Activated gamma-delta T cell treated with Interleukin-2 at 50 U/mL for 16 hours (primary cell): Measurements from ENCODE around the gene ROM1.
"Not testable (repeated sequence)": the region's sequence is repeated elsewhere in the genome, so short reads cannot be mapped to it uniquely, and the experiment has no call there.

Experiments
- DNase-seq: peaks from one replicate; pipeline ENCODE4 v3.0.0-alpha.2; 2020

The ROM1 gene

DNA sequence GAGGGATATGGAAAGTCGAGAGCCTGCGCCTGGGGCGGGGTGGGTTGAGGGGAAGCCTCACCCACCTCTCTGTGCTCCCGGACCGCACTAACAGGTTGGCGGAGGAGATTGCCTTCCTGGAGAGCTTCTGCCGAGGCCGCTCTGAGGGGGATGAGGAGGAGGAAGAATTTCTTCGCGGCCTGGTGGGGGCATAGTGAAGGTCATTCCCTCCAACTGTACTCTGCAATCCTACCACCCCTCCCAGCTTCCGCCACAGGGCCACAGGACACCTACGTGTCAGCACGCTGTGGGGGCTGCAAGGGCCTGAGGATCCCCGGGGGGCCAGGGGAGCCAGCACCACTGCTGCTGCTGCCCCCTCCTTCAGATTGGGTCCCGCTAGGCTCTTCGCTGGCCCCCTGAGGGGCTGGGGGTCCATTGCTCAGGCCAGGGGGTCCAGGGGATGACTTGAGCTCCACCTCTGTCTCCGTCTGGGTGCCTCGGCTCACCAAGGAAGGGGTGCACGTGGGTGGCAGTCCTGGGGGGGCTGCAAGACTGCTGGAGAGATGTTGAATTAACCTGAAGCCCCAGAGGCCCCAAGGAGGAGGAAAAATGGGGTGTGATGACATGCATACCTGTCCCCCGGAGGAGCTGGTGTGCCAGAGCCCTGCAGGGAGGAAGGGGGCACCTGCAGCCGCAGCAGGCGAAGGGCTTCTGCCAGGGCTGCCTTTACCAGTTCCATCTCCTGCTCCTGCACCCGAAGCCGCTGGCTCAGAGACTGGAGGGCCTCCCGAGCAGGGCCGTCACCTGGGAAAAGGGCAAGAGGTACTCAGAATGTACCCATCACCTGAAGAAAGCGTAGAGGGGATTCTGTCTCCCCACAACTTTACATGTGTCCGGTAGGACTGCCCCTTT is 2.0 kb upstream of the ROM1 start:
- DNase-seq: no peak

DNA sequence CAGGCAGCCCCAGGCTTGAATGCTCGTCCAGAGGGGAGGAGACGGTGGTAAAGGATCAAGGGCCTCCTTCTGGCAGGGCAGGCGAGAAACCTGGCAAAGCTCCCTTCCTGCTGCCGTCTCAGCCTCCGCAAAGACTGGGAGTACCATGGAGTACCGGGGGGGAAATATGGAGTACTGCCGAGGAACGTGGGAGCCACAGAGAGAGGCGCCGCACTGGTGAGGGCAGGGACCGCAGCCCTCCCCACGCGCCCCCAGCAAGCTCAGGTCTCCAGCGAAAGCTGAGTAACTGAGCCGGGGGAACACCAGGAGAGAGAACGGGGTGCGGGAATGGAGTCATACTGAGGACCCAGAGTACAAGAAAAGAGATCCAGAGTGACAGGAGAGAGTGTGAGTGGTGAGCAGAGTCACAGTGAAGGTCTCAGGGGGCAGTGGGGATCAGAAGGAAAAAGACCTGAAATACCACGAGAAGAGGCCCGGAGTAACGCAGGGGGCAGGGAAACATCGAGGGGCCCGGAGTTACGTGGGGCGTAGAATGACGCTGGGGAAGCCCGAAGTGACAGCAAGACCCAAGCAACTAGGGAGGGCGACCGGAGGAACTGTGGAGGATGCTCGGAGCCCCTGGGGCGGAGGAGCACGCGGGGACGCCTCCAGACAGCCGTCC is 1.2 kb upstream of the ROM1 start:
- DNase-seq: no peak

DNA sequence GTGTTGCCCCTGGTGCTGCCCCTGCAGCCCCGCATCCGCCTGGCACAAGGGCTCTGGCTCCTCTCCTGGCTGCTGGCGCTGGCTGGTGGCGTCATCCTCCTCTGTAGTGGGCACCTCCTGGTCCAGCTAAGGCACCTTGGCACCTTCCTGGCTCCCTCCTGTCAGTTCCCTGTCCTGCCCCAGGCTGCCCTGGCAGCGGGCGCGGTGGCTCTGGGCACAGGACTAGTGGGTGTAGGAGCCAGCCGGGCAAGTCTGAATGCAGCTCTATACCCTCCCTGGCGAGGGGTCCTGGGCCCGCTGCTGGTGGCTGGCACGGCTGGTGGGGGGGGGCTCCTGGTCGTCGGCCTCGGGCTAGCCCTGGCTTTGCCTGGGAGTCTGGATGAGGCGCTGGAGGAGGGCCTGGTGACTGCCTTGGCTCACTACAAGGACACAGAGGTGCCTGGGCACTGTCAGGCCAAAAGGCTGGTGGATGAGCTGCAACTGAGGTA is 278 bp downstream of the ROM1 start:
- DNase-seq: no peak

DNA sequence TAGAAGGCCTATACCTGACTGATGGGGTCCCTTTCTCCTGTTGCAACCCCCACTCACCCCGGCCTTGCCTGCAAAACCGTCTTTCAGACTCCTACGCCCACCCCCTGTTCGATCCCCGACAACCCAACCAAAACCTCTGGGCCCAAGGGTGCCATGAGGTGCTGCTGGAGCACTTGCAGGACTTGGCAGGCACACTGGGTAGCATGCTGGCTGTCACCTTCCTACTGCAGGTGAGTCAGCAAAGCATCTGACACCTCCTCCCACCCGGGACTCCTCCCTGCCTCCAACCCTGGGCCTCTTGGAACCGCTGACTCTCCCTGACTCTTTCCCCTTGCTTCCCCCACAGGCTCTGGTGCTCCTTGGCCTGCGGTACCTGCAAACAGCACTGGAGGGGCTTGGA is 1.2 kb downstream of the ROM1 start:
- no peak for DNase-seq

DNA sequence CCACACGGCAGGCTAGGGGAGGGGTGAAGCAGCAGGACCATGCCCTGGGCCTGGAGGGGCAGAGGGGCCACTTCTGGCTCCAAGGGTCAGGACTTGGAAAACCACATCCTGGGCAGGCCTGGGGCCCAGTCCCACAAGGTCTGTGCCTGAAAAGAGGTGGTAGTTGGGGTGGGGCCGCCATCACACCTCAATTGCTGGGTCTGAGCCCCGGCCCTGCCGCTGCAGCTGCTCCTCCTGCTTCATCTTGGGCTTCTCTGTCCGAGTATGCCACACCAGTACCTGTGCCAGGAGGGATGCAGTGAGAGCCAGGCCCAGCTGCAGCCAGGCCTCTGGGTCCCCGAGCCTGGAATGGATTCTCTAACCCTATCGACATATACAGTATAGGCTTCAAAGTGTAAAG is 2.5 kb downstream of the ROM1 start:
- no peak for DNase-seq

DNA sequence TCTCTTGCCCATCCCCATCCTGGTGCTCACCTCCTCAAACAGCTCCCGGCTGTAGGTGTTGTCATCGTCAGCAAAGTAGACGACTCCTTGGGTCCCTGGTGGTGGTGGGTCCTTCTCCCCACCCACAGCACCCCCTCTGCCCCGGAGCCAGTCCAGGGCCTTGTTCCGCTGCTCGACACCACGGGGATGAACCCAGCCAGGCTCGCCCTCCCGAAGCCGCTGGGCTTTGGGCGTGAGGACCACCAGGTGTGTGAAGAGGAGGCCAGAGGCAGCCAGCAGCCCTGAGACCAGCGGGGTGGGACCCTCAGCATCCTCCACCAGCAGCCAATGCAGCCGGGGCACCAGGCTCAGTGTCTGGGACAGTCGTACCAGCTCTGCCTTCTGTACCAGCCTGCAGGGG is 3.9 kb downstream of the ROM1 start:
- DNase-seq: not testable (repeated sequence)

DNA sequence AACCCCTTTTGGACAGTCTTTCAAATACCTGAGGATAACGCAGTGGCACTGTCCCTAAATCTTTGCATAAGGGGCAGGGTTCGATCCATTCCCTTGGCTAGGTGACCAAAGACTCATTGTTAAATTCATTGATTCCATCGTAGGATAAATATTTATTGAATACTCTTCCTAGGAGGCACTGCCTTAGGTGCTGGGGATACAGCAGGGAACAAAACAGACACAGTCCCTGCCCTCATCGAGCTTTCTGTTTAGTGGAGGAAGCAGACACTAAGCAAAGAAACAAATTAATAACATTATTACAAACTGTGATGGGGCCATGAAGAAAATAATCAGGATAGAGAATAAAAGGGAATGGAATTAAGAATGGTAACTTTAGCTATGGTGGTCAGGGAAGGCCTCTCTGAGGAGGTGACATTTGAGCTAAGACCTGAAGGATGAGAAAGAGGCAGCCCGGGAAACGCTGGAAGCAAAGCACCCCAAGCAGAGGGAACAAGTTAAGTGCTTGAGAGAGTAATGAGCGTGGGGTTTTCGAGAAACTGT is 8.0 kb downstream of the ROM1 start:
- no peak for DNase-seq

DNA sequence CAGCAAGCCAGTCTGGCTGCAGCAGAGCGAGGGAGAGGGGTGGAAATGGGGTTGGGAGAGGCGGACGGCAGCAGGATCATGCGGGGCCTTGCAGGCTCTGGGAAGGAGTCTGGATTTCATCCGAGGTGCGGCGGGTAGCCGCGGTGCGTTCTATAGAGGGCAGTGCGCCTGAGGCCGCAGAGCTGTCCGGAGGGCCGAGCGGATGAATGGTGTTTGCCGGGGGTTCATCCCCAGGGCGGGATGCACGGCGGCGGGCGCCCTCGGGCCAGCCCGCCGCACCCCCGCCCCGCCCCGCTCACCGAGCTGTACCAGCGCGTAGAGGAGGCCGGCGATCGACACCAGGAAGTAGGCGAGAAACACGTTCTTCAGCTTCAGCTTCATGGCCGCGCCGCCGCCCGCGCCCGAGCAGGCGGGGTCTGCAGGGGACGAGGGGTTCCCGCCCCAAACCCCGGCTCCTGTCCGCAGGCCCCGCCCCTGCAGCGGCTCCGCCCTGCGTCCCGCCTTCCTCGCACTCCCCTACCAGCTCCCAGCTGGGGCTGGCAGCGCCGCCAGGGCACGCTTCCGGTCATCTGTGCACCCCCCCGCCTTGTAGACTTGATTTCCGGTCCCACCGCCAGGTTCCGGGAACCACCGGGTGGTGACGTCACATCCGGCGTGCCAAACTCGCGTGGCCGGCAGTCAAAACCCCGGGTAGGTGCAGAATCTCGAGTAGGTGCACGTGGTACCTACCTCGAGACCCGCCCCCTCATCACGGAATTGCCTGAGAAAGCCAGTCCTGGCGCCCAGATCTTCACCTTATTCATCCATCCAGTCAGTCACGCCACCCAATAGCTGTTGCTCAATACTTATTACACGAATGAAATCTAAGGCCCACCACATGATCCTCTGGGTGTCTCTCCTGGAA is 8.8 kb downstream of the ROM1 start, which contains the start of gene B3GAT3:
B3GAT3 (minus strand) TSS at position 420 of the 904 bp plus-strand sequence; CDS start at position 381, 39 bp downstream.
- DNase-seq: peak; percentile 95

DNA sequence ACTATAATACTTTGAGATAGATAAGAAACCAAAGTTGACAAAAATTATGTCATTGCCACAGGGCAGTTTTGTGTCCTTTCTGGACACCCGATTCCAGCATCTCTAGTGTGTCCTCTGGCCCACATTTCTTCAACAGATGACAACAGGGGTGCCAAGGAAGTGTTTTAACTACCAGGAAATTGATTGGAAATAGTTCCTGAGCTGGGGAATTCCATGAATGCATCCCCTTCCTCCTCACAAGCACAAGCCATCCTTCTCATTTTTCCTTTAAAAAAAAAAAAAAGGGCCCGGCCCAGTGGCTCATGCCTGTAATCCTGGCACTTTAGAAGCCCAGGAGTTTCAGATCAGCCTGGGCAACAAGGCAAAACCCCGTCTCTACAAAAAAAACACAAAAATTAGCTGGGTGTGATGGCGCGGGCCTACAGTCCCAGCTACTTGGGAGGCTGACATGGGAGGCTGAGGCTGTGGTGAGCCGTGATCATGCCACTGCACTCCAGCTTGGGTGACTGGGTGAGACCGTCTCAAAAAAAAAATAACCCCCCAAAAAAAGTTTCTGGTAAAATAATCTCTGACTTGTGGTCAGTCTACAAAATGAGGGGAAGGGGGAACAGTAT is 9.5 kb downstream of the ROM1 start:
- no peak for DNase-seq

DNA sequence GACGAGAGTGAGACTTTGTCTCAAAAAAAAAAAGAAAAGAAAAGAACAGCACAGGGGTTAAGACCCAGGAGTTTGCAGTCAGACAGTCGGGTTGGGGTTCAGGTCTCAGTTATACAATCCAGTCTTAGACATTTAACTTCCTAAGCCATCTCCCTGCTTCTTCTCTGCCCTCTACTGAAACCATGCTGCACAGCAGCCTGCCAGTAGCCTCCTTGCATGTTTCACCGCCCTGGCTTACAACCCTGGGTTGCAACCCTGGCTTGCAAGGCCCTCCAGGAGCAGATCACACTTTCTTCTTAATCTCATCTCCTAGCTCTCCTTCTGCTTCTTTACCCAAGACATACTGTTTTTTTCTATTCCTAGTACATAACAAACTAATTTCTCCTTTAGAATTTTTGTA is 14.7 kb downstream of the ROM1 start:
- no peak for DNase-seq

DNA sequence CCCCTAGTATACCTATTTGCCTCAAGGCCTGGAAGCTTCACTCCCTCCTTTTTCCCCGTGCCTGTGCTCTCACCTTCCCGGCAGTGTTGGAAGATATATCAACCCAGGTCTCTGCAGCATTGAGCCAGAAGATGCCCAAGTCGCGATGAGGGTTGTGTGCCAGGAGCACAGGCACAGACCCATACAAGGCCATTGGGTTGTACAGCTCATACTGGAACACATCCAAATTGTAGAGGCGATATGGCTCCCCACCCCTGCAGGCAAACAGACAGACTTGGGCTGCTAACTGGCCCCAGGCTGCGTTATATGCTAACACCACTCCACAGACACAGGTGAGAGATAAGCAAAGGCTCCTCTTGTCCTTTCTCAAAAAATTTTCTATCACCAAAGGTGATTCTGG is 19.4 kb downstream of the ROM1 start:
- DNase-seq: no peak

DNA sequence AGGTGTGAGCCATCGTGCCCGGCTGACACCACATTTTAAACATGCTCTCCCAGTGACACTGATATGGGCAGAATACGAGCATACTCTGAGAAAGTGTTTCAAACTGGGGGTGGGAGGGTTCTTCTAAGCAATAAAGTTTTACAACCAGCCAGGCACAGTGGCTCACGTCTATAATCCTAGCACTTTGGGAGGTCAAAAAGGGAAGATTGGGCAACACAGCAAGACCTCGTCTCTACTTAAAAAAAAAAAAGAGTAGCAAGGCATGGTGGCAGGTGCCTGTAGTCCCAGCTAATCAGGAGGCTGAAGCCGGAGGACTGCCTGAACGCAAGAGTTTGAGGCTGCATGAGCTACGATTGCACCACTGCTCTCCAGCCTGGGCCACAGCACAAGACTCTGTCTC is 31.2 kb downstream of the ROM1 start:
- DNase-seq: no peak

DNA sequence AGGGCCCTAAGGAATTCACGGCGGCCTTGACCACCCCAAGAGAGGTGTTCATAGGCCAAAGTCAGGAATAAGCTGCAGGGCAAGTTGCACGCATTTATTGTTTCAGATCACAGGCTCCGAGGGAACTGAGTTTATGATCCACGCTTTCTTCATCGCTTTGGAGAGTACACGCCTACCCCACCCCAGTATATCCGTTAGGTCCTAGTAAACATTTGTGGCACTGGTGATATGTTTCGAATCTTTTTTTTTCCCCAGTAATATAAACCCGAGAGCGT is 32.6 kb downstream of the ROM1 start:
- DNase-seq: no peak

DNA sequence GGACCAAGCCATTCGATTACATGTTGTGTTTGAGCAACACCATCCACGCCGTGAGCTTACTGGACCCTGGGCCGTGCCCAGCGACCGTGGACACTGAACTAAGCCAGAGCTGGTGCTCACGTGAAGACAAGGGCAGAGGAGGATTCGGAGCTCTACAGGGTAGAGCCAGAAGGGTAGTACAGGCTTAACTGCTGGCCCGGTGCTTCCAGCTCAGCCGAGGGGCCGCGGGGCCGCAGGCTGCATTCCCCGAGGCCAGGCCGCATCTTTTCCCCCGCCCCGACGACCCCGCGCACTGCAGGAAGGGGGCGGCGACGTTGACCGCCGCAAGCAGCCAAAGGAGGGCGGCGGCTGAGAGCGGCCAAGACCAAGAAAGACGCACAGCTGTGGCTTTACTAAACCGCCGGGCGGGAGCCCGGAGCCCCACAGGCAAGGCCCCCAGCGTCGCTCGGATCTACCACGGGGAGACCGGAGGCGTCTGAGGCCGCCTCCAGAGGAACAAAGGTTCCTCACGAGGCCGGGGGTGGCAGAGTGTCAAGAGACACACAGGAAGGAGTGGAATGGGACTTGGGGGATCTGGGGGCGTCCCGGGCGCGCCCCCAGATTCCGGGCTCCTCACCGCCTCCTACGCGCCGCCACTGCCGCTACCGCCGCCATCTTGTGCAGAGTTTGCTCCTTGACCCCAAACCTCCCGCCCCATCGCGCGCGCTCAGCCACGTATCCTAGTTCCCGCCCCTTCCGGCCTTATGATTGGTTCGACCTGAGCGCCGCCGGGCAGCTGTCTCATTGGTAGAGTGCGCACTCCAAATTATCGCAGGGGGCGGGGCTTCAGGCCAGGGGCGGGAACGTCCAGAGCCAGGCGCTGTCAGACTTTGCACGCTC is 33.1 kb downstream of the ROM1 start, which contains the start of gene GANAB:
GANAB (minus strand) TSS at position 668 of the 879 bp plus-strand sequence; CDS start at position 654, 14 bp downstream.
- peak; percentile 99 for DNase-seq

DNA sequence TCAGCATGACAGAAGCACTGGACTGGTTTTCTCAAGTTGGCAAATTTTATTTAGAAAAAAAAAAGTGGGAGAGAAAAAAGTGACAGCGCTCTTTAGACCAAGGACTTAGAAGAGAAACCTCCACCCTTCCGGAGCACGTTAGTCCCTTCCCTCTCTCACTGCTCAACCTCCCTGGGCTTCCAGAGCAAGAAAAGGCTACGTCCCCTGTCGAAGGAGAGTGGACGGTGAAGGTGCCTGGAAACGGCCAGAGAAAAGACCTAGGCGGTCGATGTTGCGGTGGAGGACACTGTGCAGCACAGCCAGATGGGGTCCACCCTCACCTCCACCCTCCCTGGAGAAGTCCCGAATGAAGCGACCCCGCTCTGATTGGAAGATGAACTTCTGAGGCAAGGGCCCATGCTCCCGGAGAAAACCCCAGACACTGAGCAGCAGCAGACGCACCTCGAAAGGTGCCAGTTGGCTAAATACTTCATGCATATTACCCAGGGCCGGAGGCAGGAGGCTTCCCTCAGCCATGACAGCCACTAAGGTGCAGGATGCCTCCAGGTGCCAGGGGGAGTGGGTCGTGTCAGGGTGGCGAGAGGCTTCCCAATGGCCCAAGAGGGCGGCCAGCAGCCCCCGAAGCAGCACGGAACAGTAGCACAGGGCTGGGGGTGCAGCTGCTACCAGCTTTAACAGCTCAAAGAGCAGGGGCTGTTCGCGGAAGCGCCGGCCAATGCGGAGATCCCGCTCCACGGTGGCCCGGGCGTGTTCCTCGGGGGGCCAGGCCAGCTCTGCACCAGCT is 34.0 kb downstream of the ROM1 start:
- DNase-seq: no peak

DNA sequence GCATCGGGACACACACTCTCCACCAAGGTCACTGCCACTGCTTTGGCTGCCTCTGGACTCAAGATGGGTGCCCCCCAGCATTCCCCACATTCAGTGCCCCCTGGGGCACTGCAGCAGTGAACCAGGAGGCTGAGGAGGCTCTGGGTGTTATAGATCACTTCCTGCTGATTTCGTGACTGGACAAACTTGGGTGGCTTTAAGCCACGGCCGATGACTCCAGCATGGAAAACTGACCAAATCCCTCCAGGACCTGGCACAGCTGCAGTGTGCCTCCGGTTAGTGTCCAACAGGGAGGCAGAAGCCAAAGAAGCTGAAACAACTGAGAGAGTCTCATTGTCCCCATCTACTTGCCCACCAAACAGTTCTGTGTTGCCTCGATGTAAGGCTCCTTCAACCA is 34.5 kb downstream of the ROM1 start:
- DNase-seq: no peak

DNA sequence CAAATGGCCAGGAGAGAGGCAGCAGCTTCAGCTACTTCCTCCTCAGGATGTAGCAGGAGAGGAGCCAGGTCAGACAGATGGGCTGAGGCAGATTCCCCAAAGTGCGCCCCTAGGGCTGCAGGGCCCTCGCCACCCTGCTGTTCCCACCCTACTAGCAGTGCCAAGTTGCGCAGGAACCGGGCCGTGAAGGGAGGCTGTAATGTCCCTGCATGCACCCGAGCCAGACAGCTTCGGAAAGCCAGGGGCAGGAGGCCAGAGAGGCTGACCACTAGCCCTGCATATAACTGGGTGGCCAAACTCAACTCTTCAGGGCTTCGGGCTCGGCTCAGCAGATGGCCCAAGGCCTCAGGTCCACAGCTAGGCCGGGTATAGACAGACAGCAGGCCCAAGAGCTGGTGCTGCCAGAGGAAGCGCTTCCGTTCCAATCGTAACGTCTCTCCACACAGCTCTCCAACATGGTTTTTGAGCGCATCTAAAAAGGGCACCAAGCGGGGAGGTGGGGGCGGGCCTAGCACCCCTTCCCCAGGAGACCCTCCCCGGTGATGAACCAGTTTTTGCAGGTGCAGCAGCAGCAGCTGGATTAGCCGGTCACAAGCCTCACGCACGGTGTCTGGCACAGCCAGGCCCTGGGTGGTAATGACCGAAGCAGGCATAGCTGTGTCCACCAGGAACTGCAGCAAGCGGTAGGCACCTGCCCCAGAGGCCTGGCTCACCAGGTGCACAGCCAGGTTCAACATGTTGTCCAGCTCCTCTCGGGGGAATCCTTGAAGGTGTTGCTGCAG is 35.3 kb downstream of the ROM1 start:
- DNase-seq: no peak

DNA sequence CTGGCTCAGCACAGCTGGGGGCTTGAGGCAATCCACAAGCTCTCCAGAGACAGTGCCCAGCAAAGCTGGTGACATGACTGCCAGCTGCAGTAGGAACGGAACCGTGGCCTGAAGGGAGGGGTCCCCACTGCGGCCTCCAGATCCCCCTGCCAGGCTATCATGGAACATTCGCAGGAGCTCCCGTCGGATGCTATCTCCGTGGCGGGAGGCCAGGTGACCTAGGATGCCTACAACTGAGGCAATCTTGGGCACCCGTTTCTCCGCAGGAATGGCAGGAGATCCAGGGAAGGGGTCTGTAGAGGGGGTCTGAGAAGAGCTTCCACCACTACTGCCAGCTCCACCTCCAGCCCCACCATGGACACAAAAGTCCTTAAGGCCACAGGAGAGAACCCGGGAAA is 35.9 kb downstream of the ROM1 start:
- DNase-seq: no peak

DNA sequence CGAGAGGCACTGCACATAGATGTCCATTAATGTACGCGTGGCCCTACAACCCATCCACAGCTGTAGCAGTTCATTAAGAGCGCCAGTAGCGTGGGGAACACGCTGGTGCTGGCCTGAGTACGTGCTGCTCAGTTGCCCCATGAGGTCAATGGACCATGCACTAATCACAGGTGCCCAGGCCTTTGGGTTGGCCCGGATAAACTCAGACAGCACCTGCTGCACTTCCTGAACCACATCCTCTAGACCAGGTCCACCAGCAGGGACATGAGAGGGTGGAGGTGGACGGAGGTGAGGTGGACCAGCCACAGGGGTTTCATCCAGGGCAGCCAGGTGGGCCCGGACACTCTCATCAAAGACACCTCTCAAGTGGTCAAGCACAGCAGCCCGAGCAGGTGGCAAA is 36.4 kb downstream of the ROM1 start:
- DNase-seq: no peak

DNA sequence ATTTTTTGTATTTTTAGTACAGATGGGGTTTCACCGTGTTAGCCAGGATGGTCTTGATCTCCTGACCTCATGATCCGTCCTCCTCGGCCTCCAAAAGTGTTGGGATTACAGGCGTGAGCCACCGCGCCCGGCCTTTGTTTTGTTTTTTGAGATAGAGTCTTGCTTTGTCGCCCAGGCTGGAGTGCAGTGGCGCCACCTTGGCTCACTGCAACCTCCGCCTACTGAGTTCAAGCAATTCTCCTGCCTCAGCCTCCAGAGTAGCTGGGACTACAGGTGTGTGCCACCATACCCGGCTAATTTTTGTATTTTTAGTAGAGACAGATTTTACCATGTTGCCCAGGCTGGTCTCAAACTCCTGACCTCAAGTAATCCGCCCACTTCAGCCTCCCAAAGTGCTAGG is 37.2 kb downstream of the ROM1 start:
- DNase-seq: not testable (repeated sequence)
